CD4-positive, alpha-beta T cell treated with Interleukin-6 at 100 ng/mL for 8 hours (primary cell): ENCODE data around the gene ADAP1.
A peak's percentile ranks its signal among the peaks of the same experiment; 100 is the strongest.

ENCODE experiments used
- DNase-seq: peaks from one replicate; pipeline ENCODE4 v3.0.0-alpha.2; 2020; ENCODE audit warnings: mixed read lengths, low spot score

Gene ADAP1

DNA sequence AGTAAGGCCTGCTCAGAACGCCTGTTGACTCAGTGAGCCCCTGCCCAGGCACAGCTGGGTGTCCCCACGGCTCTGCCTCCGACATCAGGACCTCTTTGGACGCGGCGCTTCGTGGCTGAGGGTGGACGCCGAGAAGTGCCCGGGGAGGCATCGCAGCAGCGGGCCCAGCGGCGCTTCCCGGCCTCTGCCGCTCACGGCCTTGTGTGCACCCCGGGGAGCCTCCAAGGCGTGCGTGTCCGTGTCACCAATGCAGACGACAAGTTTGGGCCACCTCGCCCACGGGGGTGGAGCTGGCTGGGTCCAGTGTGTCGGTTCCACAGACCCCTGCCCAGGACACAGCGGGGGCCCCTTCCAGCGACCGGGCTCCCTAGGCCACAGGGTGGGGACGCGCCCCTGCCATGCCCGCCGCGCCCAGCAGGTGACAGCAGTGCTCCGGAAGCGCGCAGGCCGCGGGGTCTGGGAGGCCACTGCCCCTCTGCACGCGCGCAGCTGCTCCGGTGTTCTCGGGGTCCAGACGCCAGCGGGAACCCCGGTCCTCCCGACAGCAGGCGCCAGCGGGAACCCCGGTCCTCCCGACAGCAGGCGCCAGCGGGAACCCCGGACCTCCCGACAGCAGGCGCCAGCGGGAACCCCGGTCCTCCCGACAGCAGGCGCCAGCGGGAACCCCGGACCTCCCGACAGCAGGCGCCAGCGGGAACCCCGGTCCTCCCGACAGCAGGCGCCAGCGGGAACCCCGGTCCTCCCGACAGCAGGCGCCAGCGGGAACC lies 45.7 kb downstream of the ADAP1 start:
- DNase-seq: peak; percentile 58

DNA sequence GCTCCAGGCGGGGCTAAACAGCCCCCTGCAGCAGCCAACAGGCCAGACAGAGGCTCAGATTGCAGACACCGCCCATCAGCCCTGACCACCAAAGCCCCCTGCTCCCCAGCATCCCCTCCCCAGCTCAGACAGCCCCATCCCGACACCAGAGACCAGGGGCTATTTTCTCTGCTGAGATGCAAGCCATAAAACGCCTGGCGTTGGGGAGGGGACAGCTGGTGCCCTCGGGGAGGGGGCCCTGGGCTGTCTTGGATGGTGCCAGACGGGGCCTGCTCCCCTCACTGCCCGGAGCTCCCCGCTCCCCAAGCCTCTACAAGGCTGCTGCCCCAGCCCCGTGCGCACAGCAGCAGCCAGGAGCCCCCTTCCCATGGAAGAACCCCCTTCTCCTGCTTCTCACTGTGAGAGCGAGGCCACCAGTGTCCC lies 46.3 kb downstream of the ADAP1 start:
- DNase-seq: no peak

DNA sequence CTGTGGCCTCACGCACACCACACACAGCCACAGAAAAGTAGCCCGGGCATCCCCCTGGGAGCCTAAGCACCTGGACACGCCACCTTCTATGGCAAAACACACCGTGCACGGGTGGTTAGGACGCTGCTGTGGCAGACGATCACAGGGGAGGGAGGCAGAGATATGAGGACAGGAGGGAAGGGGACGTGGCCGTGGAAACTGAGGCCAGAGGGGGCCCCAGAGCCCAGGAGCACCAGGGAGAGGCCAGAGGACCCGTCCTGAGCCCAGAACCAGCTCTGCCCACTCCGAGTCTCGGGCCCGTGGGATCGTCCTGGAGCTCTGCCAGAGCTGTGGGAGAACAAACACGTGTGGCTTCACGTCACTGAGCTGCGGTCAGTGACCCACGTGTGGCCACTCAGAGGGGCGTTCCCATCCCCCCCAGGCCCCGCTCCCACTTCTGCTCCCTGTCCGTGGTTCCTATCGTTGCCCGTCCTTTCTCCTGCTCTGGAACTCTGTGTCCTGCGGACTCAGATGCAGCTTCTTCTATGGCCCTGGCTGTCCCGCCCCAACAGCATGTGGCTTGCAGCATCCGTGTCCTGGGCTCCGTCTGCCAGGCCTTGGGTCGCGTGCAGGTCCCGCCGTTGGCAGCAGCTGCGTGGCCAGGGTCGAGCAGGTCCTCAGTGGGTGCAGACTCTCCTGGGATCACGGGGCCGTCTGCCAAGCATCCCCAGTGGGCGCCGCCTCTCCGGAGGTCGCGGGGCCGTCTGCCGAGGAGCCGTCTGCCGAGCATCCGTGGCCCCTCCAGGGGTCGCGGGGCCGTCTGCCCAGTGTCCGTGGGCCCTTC lies 47.1 kb downstream of the ADAP1 start:
- no peak for DNase-seq

DNA sequence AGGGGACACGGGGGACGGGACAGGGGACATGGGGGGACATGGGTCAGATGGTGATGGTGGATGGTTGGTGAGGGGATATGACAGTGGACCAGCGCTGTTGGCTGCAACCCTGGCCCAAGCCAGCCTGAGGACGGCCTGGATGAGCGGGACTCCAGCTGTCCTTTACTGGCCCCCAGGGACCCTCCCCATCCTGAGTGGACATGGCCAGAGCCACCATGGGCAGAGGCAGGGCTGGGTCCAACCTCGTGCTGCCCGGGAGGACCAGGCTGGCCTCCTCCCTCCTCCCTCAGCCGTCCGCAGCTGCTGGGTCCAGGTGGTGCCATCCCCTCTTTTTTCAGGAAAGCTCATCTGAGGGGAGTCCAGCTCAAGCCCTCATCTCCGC lies 47.7 kb downstream of the ADAP1 start:
- DNase-seq: no peak

DNA sequence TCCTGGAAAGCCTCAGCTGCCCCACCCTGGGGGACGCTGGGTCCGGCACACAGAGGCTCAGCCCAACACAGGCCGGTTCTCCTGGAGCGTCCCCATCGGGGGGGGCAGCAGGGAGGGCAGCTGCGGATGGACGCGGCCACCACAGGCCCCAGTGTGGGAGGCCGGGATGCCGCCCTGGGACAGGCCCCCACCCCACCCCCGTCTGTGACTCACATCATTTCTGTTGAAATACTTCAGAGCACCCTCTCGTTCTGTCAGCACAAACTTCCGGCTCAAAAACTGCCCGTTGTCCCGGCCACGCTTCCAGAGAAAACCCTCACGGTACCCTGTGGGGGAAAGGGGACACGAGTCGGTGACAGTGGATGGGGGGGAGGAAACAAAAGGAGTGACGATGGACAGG lies 49.6 kb downstream of the ADAP1 start:
- no peak for DNase-seq

DNA sequence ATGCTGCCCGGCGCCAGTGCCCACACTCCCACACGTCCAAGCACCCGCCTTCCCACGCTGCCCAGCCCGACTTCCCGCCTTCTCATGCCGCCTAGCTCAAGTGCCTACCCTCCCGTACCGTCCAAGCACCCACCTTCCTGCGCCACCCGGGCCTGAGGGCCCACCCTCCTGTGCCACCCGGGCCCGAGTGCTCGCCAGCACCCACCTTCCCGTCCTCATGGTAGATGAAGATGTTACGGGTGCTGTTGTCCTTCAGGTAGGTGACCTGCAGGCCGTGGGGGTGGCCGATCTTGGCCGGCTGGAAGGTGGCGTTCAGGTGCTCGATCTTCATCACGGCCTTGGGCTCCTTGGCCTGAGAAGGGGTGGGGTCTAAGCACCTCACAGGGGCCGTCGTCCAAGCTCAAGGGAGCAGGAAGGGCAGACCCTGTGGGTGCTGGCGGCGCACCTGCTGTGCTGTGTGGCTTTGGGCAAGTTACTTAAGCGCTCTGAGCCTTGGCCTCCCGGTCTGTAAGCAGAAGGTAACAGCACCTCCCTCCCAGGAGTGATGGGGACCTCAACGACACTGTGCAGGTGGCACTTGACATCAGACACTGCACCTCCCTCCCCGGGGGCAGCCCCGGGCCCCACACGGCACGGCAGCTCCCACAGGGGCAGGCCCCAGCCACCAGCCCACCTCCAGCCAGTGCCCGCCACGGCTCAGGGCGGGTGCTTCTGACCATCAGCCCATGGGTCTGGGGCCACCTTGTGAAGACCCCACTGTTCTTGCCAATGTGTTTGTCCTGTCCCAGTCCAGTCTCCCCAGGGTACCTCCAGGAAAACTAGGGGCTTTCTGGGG lies 50.3 kb downstream of the ADAP1 start:
- no peak for DNase-seq

DNA sequence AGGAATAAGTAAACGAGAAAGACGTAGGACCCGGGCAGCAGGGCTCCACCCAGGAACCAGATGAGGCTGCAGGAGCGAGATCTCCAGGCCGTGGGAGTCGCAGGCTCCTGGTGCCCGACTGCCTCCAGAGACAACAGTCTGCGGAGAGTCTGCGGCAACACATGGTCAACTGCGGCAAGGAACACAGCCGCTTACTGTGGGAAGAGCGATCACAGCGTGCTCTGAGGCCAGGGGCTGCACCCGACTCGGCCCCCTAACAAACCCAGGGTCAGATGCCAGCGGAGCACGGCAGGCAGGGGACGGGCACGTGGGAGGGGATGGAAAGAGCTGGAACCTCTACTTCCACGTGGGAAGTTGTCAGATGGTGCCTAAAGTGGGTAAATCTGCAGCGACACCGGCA lies 51.5 kb downstream of the ADAP1 start:
- DNase-seq: no peak

DNA sequence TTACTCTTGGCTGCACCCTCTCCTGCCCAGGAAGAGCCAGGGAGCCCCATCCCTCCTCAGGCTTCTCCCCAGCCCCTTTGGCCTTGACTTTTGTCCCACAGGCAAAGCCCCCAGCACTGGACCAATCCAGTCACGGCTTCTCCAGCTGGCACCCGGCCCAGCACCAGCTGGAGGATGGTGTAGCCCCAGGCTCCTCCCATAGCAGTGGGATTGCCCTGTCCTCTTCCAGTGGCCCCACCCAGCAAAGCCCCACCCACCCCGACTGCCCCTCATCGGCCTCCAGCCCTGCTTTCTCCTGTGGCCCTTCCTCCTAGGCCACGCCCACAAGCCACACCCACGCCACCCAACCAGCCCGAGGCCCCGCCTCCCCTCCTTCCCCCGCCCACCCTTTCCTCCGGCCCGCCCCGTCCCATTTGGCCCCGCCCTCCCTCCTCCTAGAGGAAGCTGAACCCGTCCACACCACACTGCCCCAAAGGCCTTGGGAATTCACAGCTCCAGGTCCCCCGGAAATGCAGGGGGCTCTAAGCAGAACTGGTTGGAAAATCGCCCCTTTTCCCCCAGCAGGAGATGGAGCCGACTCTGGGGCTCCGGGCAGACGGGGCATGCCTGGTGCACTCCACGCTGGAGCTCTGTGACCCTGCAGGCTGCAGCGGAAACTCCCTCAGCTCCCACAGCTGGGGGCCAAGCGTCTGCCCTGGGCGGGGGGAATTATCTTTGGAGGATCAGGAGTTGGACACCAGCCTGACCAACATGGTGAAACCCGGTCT lies 52.9 kb downstream of the ADAP1 start:
- DNase-seq: no peak

DNA sequence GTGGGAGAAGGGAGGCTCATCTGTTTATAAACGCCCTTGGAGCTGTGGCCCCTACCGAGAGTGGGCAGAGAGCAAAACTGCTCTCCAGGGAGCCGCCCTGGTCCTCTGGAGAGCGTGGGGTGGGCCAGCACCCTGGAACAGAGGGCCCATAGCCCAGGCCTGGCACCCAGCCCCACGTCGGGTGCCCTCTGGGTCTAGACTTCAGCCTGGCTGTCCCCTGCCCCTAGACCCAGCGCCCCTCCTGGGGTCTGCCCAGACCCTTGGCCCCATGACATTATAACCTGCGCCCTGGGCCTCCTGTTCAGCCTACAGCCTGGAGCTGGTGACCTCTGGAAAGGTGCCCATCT lies 53.5 kb downstream of the ADAP1 start:
- DNase-seq: no peak

DNA sequence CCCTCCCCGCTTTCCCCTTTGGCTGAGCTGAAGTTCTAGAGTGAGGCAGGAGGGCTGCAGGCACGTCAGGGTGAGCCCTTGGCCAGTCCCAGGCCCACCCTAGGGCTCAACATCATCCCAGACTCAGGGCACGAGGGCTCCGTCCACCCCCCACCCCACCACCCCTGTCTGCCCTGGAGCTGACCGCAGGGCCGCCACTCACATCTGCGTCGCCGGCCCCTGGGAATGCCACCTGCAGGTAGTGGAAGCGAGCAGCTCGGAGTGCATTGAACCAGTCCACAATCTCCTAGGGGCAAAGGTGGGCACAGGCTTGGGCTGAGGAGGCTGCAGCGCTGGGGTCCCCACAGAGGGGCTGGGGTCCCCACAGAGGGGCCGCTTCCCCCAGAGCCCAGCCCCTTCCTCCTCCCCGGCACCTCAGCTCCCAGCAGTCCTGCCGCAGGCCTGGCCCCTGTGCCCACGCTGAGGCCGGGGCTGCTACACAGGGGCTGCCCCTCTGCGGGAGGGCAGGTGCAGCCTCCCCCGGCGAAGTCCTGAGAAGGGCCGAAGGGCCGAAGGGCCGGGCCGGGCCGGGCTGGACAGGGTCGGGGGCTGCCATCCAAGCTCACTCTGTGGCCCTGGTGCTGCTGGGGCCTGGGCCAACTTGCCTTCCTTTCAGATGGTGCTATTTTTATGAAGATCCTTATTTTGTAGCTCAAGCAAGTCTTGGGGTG lies 54.0 kb downstream of the ADAP1 start:
- DNase-seq: no peak

DNA sequence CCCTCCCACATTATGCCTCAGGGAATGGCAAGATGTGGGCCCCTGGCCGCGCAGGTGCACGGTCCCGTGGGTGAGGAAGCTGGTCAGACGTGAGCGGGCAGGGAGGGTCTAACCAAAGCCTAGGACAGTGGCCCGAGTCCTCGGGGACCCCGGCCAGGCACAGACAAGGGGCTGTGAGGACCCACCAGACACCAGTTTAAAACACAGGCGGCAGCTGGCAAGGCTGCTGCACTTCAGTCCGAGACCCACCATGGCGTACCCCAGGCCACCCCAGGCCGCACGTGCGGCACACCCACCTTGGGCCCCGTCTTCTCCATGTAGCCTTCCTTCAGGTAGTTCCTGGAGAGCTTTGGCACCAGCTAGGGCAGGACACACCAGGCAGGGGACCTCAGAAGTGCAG lies 54.7 kb downstream of the ADAP1 start:
- no peak for DNase-seq

DNA sequence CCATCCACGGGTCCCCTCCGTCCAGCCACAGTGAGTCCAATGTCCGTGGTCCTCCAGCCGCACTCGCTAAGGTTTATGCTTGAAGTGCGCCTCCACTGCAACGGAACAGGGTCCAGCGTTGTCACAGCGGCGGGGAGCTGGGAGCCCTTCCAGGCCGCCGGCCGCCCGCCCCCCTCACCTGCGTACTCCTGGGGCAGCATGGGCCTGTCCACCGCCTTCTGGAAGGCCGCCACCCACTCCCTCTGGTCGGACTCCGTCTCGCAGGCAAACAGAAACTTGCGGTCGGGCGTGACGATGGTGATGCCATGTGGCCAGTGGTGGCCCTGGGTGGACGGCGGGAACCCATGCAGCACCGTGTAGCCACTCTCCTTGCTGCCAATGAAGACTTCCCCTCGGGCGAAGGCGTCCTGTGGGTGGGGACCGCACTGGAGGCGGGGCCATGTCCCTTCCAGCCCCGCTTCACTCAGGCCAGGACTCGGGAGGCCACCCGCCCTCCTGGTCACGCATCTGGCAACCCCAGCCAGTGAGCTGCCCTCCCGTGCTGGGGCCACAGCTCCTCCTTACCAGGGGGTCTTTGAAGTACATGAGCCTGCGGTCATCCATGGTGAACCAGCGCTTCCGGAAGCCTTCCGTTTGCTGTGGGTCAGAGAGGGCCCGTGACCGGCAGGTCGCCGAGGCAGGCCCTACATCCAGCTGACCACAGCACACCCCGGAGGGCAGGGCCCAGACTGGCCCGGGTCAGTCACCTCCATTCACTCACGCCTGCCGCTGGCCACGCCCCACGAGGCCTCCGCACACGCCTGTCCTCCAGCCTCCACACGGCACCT lies 55.4 kb downstream of the ADAP1 start:
- DNase-seq: no peak

DNA sequence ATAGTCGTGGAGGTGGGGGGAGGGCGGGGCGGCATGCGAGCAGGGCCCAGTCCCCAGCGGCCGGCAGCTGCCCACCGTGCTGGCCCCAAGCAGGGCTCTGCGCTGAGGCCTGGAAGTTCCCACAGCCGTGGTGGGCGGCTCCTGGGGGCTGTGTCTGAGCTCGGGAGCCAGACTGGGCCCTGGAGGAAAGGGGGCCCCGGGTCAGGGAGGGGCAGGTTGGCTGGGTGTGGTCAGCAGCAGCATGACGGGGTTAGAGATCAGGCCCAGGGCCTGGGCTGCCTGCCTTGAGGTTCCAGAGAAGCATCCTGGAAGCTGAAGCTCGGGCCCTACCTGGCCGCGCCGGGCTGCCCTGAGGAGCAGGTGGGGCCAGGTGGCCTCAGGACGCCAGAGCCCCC lies 56.0 kb downstream of the ADAP1 start:
- no peak for DNase-seq

DNA sequence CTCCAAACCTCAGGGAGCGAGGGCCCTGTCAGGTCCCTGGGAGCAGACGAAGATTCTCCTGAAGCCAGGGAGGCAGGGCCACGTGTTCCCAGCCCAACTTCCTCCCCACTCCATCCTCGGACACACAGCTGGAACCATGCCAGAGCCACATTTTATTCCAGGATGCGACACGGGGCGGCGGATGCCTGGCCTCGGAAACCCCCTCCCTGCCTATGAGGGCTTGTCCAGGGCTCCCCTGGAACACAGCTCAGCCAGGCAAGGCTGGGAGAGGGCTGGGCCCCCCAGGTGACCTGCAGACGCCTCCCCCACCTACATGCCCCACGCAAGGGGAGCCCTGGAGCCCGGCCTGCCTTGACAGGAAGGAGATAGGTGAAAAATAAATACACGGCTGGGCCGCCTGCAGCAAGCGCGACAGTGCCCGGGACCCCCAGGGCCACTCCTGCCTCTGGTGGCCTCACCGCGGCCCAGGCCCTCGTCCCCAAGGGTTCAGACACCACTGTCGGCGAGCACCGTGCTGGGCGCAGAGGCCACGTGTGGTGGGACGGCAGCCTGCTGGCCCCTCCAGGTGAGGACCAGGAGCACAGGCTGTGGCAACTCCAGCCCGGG lies 56.6 kb downstream of the ADAP1 start:
- no peak for DNase-seq

DNA sequence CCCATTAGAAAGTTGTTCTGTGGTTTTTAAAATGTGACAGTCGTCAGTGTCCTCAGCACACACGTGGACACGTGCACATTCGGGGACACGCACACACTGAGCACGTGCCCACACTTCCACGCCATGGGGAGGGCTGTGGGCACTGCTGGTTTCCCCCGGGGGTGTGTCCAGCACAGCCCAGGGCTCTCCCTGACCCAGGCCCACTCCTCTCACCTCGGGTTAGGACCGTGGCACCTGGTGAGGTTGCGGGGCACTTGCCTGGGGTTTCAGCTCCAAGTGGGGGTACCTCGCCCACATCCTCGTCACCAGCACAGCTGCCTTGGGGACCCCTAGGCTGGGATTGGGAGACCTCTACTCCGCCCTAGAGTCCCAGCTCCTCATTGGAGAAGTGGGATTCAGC lies 57.4 kb downstream of the ADAP1 start:
- no peak for DNase-seq

DNA sequence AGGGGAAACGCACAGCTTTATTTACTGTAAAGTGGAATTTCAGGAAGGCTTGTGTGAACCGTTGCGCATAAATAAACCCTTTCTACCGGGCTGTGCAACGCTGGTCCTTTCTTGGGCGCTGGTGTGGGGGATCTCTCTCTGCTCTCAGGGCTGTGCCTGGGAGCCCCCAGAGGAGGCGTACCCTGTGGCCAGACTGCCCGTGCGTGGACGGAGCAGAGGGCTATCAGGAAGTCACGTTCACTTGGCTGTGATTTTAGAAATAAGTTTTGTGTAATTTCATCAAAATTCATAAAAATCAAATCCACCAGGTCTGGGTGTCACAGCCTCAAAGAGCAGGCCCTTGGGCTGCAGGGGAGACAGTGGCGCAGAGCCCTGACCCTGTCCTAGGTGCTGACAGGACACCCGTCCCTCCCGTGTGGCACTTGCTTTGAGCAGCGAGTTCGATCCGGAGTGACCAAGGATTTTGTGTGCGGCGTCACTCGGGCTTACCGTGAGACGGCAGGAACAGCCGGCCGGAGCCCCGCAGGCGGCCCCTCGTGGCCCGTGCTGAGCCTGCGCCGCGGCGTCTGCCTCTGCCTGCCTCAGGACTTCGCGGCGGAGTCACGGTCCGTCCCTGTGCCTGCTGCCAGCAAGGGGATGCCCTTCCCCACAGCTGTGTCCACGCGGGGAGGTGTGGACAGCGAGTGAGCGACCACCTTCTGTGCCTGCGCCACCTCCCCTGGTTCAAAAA lies 58.0 kb downstream of the ADAP1 start:
- no peak for DNase-seq

DNA sequence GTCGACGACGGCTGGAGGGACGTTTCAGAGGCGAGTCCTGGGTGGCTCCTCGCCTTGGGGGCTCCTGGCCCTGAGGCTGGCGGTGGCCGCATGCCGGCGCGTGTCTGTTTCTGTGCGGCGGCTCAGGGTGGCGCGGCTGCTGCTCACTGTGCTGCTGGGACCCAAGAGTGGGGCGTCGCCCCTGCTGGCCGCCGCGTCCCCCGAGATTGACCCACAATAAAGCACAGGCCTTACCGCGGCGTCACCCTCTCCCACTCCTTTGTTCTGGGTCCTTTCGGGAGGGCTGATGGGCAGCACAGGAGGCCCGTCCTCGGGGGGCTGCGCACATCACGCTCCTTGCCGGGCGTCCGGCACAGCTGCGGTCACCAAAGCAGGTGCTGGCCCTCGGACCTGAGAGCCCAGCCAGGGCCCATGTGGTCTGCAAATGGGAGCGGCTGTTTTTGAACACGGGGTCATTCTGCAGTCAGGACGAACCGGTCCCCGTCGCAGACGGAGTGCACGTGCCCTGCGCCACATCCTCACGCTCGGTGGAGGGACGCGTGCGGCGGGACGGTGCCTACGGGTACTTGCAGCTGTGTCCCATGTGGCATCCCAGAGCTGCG lies 58.9 kb downstream of the ADAP1 start:
- DNase-seq: no peak

DNA sequence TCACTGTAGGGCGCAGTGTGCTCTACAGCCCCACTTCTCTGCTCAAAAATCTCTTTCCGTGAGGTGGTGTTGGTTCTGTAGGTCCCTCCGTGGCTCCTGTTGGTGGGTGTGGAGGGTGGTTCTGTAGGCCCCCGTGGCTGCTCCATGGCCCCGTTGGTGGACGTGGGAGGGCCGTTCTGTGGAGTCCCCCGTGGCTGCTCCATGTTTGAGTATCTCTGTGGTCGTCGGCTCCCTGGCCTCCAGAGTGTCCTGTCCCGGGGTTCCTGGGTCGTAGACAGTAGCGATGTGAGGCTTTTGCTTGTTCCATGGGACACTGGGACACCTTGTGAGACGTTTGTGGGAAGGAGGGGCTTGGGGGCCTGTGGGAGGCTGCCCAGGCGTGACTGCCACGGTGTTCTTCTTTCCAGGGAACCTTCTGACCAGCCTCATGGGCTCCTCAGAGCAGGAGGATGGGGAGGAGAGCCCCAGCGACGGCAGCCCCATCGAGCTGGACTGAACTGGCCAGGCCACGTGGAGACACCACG lies 59.5 kb downstream of the ADAP1 start:
- no peak for DNase-seq
